MV-4-11 (cell line): ENCODE data around the gene ZNF334.

Source experiments
- DNase-seq: peaks from one replicate; lab custom pipeline; 2025; lab: John Stamatoyannopoulos, UW

Gene ZNF334

GRCh38 chr20:46512943-46513844, at the start of gene ZNF334:
ZNF334 (minus strand) TSS chr20:46513559; CDS start chr20:46512102, 1,457 bp downstream.
- peak; percentile 82 for DNase-seq

DNA sequence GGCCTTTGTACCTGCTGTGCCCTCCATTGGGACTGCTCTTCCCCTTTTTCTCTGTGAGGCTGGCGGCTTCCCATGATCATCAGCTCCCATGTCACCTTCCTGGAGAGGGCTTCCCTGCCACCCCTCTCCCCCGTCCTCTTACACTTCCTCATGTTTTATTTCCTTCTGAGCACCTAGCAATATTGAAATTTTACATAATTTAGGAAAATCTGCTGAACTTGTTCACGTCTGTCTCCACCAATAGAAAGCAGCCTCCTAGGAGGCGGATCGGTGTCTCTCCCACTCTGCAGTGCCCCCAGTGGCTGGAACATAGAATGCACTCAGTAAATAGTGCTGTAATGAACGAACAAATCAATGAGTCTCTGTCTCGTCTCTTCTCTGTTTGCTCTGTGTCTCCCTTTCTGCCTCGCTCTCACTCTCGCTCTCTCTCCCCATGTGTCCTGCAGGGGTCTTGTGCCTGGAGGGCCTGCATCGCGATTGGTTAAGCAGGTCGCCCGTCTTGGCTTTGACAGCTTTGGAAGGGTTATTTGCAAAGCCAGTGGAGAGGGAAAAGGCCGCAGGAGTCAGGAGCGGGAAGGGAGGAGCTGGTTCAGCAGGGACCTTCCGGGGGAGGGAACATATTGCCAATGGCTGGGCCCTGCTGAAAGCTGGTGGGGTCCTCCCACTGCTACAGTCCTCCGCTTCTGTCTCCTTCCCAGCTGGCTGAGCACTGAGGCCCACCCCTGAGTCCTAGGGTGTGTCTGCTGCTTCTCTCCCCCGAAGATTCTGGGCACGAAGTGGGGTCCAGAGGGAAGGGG, 49.2 kb upstream of the ZNF334 start:
- DNase-seq, result peak; percentile 76

- no peak for DNase-seq
Measured at GRCh38 chr20:46562009-46562372, 48.6 kb upstream of the ZNF334 start.

DNA sequence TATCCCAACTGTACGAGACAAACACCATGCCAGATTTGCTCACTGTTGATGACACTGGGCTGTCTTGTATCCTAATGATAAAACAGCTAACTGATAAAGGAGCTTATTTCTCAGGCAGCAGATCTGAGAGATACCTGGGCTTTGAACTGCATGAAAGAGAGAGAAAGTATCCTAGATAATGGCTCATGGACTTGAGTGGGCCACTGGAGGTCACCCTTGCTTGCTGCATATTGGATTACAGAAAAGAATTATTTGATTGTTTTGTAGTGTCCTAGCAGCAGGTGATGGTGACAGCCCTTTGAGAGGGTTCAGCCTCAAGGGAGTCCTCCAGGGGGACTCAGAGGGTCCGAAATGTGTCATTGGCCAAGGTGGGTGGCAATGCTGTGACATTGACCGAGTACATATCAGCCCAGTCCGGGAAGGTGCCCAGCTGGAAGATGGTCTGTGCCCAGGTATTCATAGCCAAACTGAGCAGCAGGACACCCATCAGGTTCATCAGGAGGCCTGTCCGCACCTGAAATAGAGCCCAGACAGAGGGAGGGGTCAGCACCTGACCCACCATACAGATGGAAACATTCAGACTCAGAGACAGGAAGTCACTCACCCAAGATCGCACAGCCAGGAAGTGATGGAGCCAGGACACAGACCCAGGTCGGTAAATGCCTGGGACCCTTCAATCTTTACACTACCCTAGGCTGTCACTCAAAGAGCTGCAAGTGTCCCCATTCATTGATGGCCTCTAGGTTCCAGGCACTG, 46.5 kb upstream of the ZNF334 start:
- DNase-seq, result peak; percentile 44

- peak; percentile 31 for DNase-seq
Measured at GRCh38 chr20:46559001-46559400, 45.6 kb upstream of the ZNF334 start.

DNA sequence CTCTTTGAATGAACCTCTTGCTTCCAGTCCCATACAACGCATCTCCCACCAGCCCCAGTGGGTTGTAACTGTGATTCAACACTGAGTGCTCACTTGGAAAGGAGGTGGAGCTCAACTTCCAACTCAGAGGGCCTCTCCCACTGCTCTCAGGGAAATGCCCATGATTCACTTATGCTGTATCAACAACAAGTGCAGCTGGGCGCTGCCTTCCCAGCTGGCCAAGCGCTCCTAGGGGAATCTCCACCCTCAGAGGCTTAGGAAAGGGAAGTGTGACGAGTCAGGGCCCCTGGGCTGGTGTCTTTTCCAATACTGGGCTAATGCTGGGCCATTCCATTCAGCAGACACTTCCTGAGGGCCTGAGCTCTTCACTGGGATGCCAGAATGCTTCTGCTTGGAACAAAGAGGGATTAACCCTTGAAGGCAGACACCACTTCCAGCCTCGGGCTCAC, 45.2 kb upstream of the ZNF334 start:
- DNase-seq, result peak; percentile 22

DNA sequence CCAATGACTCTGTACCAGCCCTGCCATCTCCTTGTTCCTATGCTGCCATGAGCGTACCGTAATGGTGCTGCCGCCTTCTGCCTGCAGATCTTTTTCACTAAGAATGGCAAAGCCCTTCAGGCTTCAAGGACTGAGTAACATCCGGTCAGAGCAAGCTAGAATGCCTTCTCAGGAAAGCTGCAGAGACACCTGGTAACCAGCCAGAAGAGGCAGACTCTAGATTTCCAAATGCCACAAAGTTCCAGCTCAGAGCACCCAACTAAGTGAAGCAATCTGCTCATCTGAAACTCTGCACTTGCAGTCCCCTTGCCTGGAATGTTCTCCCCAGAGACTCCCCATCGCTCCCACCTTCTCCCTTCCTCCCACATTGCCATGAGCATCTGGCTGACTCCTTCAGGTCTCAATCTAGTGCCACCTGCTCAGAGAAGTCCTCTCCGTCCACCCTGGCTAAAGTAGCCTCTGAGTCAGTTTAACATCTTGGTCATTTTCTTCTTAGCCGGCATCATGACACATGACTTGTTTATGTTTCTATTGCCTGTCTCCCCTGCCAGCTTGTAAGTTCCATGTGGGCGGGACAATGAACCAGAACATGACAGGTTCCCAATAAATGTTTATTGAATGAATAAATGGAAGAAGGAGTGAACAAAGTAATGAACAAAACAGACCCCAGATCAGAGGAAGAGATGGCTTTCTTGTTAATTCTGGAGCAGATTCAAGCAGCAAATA, 44.0 kb upstream of the ZNF334 start:
- peak; percentile 18 for DNase-seq

- no peak for DNase-seq
Measured at GRCh38 chr20:46555370-46555956, 42.1 kb upstream of the ZNF334 start.

DNA sequence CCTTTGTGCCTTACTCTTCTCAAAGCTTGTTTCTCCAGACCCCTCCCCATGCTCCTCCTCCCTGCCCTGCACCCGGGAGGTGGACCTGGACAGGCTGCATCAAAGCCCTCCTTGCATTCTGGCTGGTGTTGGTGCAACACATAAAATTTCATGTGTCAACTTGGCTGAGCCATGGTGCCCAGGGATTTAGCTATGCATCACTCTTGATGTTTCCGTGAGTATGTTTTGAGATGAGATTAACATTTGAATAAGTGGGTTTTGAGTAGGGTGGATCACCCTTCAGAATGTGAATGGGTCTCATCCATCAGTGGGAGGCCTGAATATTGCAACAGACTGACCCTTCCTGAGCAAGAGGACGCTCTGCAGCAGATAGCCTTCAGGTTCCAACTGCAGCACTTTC, 41.5 kb upstream of the ZNF334 start:
- no peak for DNase-seq

GRCh38 chr20:46553926-46554325, 40.6 kb upstream of the ZNF334 start:
- no peak for DNase-seq

GRCh38 chr20:46552460-46553420, 39.4 kb upstream of the ZNF334 start:
- peak; percentile 99 for DNase-seq

DNA sequence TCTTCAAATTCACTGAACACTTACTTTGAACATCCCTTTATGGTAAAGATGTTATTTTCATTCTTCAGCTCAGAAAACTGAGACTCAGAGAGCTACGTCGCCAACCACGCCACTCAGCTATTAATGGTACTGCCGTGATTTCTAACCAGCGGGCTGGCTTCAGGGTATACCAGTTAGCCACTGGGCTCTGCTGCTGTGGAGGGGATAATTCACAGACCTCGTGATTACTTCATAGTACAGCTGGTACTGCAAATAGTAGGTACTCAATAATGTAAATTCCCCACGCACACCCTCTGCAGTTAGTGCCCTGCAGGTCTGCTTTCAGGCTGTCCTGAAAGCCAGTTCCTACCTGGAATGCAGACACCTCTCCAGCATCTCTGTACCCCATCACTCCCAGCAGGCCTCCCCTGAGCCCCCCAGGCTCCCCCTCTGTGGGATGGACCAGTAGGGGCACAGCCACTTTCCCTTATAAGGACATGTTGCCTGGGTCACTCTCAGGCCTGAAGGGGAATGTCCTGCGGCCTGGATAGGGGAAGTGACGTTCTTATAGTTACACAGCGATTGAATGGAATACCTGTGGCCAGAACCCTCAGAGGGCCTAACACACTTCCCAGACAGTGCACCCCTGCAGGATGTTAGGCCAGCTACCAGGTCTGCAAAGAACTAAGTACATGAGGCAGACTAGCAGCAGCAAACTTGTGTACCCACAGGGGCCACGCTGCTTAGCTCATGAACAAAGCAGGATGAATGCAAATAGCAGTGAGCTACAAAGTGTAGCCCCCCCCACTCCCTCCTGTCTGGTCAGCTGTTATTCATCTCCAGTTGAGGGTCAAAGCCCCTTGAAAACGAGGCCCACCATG, 38.4 kb upstream of the ZNF334 start:
- peak; percentile 63 for DNase-seq

GRCh38 chr20:46550461-46550860, 37.1 kb upstream of the ZNF334 start, which contains the start of gene OCSTAMP:
OCSTAMP (minus strand) TSS chr20:46550654; CDS start chr20:46550560, 94 bp downstream.
- peak; percentile 91 for DNase-seq

DNA sequence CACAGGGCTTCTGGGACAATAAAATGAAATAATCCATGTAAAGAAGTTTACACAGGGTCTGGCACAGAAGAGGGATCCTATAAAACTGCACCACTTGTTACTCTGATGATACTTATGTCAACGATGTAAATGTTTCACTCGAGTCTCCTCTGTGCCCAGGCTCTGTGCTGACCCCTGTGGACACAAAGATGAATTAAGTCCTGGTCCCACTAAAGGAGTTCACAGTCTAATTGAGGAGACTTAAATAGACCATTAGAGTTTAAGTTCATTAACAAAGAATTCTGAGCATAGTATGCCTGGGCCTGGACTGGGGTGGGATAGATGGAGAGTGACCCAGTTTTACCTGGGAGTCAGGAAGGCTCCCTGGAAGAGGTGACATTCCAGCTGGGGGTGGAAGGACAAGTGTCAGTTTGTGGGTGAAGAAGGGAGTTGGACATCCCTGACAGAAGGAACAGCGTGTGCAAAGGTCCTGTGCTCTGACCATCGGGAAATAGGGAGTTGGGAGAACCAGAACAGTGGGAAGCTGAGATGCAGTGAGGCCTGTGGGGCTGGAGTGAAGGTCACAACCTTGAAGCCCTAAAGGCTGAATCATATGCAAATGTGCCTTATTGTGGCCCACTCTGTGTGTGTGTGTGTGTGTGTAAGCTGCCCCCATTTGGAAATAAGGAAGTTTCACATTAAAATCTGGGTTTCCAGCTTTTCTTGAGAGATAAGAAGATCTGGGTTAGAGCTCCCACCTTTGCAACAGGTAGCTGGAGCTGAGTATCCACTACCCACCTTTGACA, 36.0 kb upstream of the ZNF334 start:
- DNase-seq, result peak; percentile 52

GRCh38 chr20:46548688-46549087, 35.3 kb upstream of the ZNF334 start:
- no peak for DNase-seq

- DNase-seq, result no peak
Measured at GRCh38 chr20:46547995-46548394, 34.6 kb upstream of the ZNF334 start.

- DNase-seq, result no peak
Measured at GRCh38 chr20:46546936-46547335, 33.6 kb upstream of the ZNF334 start.

DNA sequence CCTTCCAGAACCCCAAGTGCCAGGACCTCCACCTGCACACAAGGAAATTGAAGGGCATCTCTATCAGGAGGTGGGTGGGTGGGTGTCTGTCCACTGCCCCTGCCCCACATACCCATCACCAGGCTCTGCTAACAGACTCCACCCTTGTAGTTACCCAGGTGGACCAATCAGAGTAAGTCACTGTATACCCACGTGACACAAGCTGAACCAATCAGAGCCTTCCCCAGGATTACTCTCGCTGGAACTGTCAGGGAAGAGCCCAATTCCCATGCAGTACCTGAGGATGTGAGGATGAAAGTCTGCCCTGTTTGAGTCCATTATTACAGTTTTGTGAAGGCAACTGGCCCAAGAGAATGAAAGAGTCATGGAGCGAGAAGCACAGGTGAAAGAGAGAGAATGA, 32.9 kb upstream of the ZNF334 start:
- DNase-seq, result no peak
